ENCODE data around the gene NPW. TPM values are rescaled to one million over a fixed set of nuclear protein-coding genes. Genes with fewer than 3 reads are reported as not detected.

The NPW gene
- total RNA-seq, 1 experiment from 2014 or later = 7.1 TPM

- Mint-ChIP-seq H3K27me3 (ENCODE audit: low read depth) (peaks cover 40% of the 10 kb centered on the region), H3K9me3 (no peaks in the 10 kb centered on the region), H3K4me1 (peaks cover 19 to 26% of the 10 kb centered on the region in 2 experiments), H3K36me3 (ENCODE audit: insufficient read depth in 1 of 3, low read depth in 3 of 3) (peaks cover 0 to 19% (median 18%) of the 10 kb centered on the region in 3 experiments; a peak in 6 of 7 replicates), H3K27ac (no peak within 1 kb of the TSS; a peak in 1 of 7 replicates), H3K4me3 (peak within 1 kb of the TSS in 1 of 2 experiments; percentile 64; a peak in 4 of 5 replicates)
- H3K23me2 ChIP-seq (ENCODE audit: insufficient read length, low read depth, low read length, poor library complexity, severe bottlenecking) = peaks cover 24% of the 10 kb centered on the region
- H3K9me3 ChIP-seq (ENCODE audit: control insufficient read depth, low read depth, low read length) = no peaks in the 10 kb centered on the region
- no peak for TF ChIP-seq CTCF (conservative IDR thresholded peaks at IDR 0.05)
- H4K5ac ChIP-seq (ENCODE audit: insufficient read length, low read depth, low read length) = no peak within 1 kb of the TSS
- H3K14ac ChIP-seq (ENCODE audit: insufficient read depth, low read length) = no peak within 1 kb of the TSS; the same call in 1 of the 2 replicates
- H3T11ph ChIP-seq (ENCODE audit: low read length) = no peak within 1 kb of the TSS
- no peak for DNase-seq
- no peak within 1 kb of the TSS for H3K18ac ChIP-seq (ENCODE audit: insufficient read length, low read depth, low read length)
- no peak within 1 kb of the TSS for H4K91ac ChIP-seq (ENCODE audit: insufficient read length, low read depth, low read length)
- no peaks in the 10 kb centered on the region for H3K4me1 ChIP-seq (ENCODE audit: insufficient read depth, low read length)
- no peak within 1 kb of the TSS for H3K27ac ChIP-seq (ENCODE audit: insufficient read length, low read depth, low read length)
- no peak within 1 kb of the TSS for H3K56ac ChIP-seq (ENCODE audit: insufficient read length, low read depth, low read length)
- H2BK12ac ChIP-seq (ENCODE audit: insufficient read length, low read depth, low read length) = no peak within 1 kb of the TSS
- H3K23ac ChIP-seq (ENCODE audit: insufficient read length, low read depth, low read length) = no peak within 1 kb of the TSS
- H3K27me3 ChIP-seq (ENCODE audit: insufficient read depth, low read length) = peaks cover 22% of the 10 kb centered on the region
- H3K79me1 ChIP-seq (ENCODE audit: insufficient read depth, low read depth, low read length, poor library complexity, severe bottlenecking) = no peaks in the 10 kb centered on the region
- H2AK5ac ChIP-seq (ENCODE audit: insufficient read length, low read length) = no peak within 1 kb of the TSS
- no peak within 1 kb of the TSS for H2BK20ac ChIP-seq (ENCODE audit: low read depth, low read length, poor library complexity, severe bottlenecking)
- no peak within 1 kb of the TSS for H4K8ac ChIP-seq (replicated peaks; ENCODE audit: insufficient read length, low read depth, low read length)
- WGBS (ENCODE audit: extremely low coverage, insufficient read length, low lambda C conversion rate) = no CpG with 5 or more reads among the region's 6 CpGs
- H2BK15ac ChIP-seq (ENCODE audit: low read depth, low read length) = no peak within 1 kb of the TSS
- H2BK120ac ChIP-seq (ENCODE audit: low read depth, low read length, poor library complexity, severe bottlenecking) = no peak within 1 kb of the TSS
- no peak within 1 kb of the TSS for H2BK5ac ChIP-seq (ENCODE audit: insufficient read length, low read length)
- H3K79me2 ChIP-seq (ENCODE audit: insufficient read depth, low read length) = no peaks in the 10 kb centered on the region; the same call in 1 of the 2 replicates
- no peak within 1 kb of the TSS for H3K4ac ChIP-seq (ENCODE audit: low read depth, low read length)
- no peak within 1 kb of the TSS for H2AFZ ChIP-seq (ENCODE audit: low read length)
- peak within 1 kb of the TSS; percentile 40 for H3K4me2 ChIP-seq (ENCODE audit: insufficient read depth, insufficient read length, low read length)
- peaks cover 2% of the 10 kb centered on the region for H4K20me1 ChIP-seq (ENCODE audit: control insufficient read depth, insufficient read depth, insufficient read length)
- H3K9ac ChIP-seq (ENCODE audit: extremely low read depth, insufficient read length, low read length) = no peak within 1 kb of the TSS
Measured at GRCh38 chr16:1981398-1981836, 38.2 kb upstream of the NPW start, which contains the start of gene NOXO1. NOXO1 (minus strand) TSS chr16:1981469; CDS start chr16:1981179, 290 bp downstream.

All from H9 (cell line).